Kidney (tissue), 14 donors: ENCODE results near the gene ARHGAP28. TPM values are rescaled to one million over a fixed set of nuclear protein-coding genes. Genes with fewer than 3 reads are reported as not detected.

Source experiments
- DNase-seq, 5 donors: peaks; one replicate each; pipeline ENCODE4 v3.0.0-alpha.2; 2013 to 2020
- FAIRE-seq: peaks from 2 replicates; lab custom pipeline; 2012; peaks lifted over from hg19 to GRCh38; lab: Jason Lieb, UNC
- H3K27ac ChIP-seq, 2 donors: one replicate each; pipeline ENCODE4 v1.7.0; 2013; ENCODE audit warnings: low read depth in 2 of 2, low read length in 2 of 2, inconsistent platforms in 1 of 2
- H3K27me3 ChIP-seq: one replicate; pipeline ENCODE4 v1.7.1; 2013; ENCODE audit warnings: low read length, inconsistent platforms; ENCODE audit not compliant: control insufficient read depth, insufficient read depth
- H3K36me3 ChIP-seq, 3 donors: one replicate each; pipeline versions ENCODE4 v1.7.0 to v1.7.1; 2013; ENCODE audit warnings: low read length in 3 of 3, control low read depth in 1 of 3, inconsistent platforms in 1 of 3; ENCODE audit not compliant: insufficient read depth in 3 of 3, control insufficient read depth in 2 of 3
- H3K4me1 ChIP-seq, 3 donors: one replicate each; pipeline versions ENCODE4 v1.7.0 to v1.7.1; 2013; ENCODE audit warnings: low read length in 3 of 3, inconsistent platforms in 1 of 3, low read depth in 1 of 3; ENCODE audit not compliant: control insufficient read depth in 2 of 3, insufficient read depth in 2 of 3
- H3K4me3 ChIP-seq, 3 donors: one replicate each; pipeline versions ENCODE4 v1.7.0 to v1.8.1; 2013; ENCODE audit warnings: low read length in 3 of 3, control low read depth in 1 of 3, inconsistent platforms in 1 of 3
- H3K9ac ChIP-seq, 3 donors: one replicate each; pipeline versions ENCODE4 v1.7.0 to v1.7.1; 2013; ENCODE audit warnings: low read length in 3 of 3, control low read depth in 1 of 3, inconsistent platforms in 1 of 3
- H3K9me3 ChIP-seq, 3 donors: one replicate each; pipeline versions ENCODE4 v1.7.0 to v1.7.1; 2013; ENCODE audit warnings: low read length in 3 of 3, control low read depth in 1 of 3, inconsistent platforms in 1 of 3; ENCODE audit not compliant: control insufficient read depth in 2 of 3, insufficient read depth in 1 of 3
- intact Hi-C: fragments of 100-400 bp; cut with DNase I; formaldehyde crosslinking; loops from one replicate; pipeline ENCODE4 v1.11.1; 2022
- polyA plus RNA-seq: library from polyadenylated mRNA; stranded (reverse); fragments of 350-450 nt; fragmentation: Illumina TruSeq; extraction: RNeasy Lipid Tissue Mini Kit (QIAGEN cat#74804); gene quantifications from one replicate; pipeline ENCODE4 v1.2.3, GENCODE V29; 2014; ENCODE audit warnings: low read depth, low replicate concordance; ENCODE audit not compliant: insufficient read depth
- total RNA-seq: library from RNA; stranded (reverse); fragmentation: NEBNext Ultra II Directional; extraction: Animal tissue kit (Norgen Biotek cat#: 25700); gene quantifications from one replicate; pipeline ENCODE4 v1.2.1, GENCODE V29; 2021
- TF ChIP-seq, protein P1 (sequence below): IDR thresholded peaks from 3 replicates; pipeline ENCODE4 v1.5.1; 2012; ENCODE audit warnings: mild to moderate bottlenecking, moderate library complexity, borderline replicate concordance; ENCODE audit not compliant: insufficient read depth; ENCODE audit errors: extremely low read depth
- donor health status: control.
- donor health status: control.
- donor health status: control.
- donor health status: control.
- donor health status: control.
- donor health status: DM: yes; HTN: yes; CAD: no.
- donor health status: Normal renal cell carcinoma (clear cell type).

The ARHGAP28 gene
- total and polyA plus RNA-seq, 2 donors from 2014 or later, result 4.6 TPM

- H3K9me3 ChIP-seq, result no peaks in the 10 kb centered on the region
- H3K27me3 ChIP-seq, result no peaks in the 10 kb centered on the region
- DNase-seq (no peak), FAIRE-seq (no peak)
- H3K36me3 ChIP-seq, result no peaks in the 10 kb centered on the region
- intact Hi-C loops, result no loop called here
- no peak overlapping the region for H3K27ac ChIP-seq
- no peak overlapping the region for H3K9ac ChIP-seq
- peaks cover 0 to 11% (median 0%) of the 10 kb centered on the region in 3 donors for H3K4me1 ChIP-seq
- TF ChIP-seq, protein P1, sequence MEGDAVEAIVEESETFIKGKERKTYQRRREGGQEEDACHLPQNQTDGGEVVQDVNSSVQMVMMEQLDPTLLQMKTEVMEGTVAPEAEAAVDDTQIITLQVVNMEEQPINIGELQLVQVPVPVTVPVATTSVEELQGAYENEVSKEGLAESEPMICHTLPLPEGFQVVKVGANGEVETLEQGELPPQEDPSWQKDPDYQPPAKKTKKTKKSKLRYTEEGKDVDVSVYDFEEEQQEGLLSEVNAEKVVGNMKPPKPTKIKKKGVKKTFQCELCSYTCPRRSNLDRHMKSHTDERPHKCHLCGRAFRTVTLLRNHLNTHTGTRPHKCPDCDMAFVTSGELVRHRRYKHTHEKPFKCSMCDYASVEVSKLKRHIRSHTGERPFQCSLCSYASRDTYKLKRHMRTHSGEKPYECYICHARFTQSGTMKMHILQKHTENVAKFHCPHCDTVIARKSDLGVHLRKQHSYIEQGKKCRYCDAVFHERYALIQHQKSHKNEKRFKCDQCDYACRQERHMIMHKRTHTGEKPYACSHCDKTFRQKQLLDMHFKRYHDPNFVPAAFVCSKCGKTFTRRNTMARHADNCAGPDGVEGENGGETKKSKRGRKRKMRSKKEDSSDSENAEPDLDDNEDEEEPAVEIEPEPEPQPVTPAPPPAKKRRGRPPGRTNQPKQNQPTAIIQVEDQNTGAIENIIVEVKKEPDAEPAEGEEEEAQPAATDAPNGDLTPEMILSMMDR, result no peak
- H3K4me3 ChIP-seq, result no peak overlapping the region
Observed at GRCh38 chr18:6781796-6782195, 52.3 kb downstream of the ARHGAP28 start.

DNA sequence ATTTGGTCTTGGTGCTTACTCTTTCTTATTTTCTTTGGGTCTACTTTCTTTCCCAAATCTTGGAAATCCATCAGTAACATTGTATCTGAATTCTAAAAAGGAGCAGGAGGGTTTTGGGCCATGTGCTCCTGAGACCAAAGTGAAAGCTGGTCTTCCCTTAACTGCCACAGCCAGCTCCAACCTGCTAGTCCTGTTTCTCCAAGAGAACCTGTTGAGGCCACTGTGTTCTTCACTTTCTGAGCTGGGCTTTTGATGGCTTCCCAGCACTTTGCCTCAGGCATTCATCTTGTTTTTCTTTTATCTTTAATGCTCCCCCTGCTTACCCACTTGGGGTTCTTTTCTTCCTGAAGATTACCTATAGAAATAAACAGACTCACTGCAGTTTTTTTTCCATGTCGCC lies 53.3 kb downstream of the ARHGAP28 start:
- Histone ChIP-seq H3K27me3 (no peaks in the 10 kb centered on the region), H3K4me3 (no peak overlapping the region), H3K36me3 (no peaks in the 10 kb centered on the region), H3K9me3 (no peaks in the 10 kb centered on the region), H3K9ac (no peak overlapping the region), H3K27ac (no peak overlapping the region), H3K4me1 (peaks cover 0 to 11% (median 0%) of the 10 kb centered on the region in 3 donors)
- TF ChIP-seq, protein P1, result no peak
- DNase-seq, result peak in 1 of 5 donors; percentile 32
- intact Hi-C loops, result no loop called here
- no peak for FAIRE-seq

DNA sequence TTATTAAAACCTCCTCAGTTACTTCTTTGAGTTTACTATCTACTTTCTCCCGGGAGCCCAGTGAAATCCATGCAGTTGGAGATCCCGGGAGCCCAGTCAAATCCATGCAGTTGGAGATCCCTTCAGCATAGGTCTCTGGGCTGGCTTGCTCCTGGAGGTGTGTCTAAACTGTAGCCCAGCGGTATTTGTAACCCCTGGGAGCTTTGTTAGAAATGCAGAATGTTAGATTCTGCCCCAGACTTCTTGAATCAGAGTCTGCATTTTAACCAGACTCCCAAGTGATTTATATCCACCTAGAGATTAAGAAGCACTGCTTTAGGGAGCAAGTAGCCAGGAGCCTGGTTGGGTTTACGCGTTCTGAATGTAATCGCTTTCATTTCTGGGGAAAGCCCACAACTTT lies 54.5 kb downstream of the ARHGAP28 start:
- Histone ChIP-seq H3K4me1 (peaks cover 0 to 11% (median 0%) of the 10 kb centered on the region in 3 donors), H3K9ac (no peak overlapping the region), H3K27ac (no peak overlapping the region), H3K9me3 (no peaks in the 10 kb centered on the region), H3K27me3 (no peaks in the 10 kb centered on the region), H3K4me3 (no peak overlapping the region), H3K36me3 (no peaks in the 10 kb centered on the region)
- TF ChIP-seq, protein P1, result no peak
- DNase-seq, result no peak
- FAIRE-seq, result no peak
- intact Hi-C loops, result no loop called here

- H3K27ac ChIP-seq, result no peak overlapping the region
- H3K36me3 ChIP-seq, result no peaks in the 10 kb centered on the region
- H3K27me3 ChIP-seq, result no peaks in the 10 kb centered on the region
- TF ChIP-seq, protein P1, result no peak
- intact Hi-C loops, result no loop called here
- H3K4me1 ChIP-seq, result peaks cover 0 to 11% (median 0%) of the 10 kb centered on the region in 3 donors
- FAIRE-seq, result no peak
- no peaks in the 10 kb centered on the region for H3K9me3 ChIP-seq
- H3K9ac ChIP-seq, result no peak overlapping the region
- no peak overlapping the region for H3K4me3 ChIP-seq
- DNase-seq, result no peak
Observed at GRCh38 chr18:6785001-6785400, 55.5 kb downstream of the ARHGAP28 start.
